ENCODE results near the gene CHCHD1.

DNA sequence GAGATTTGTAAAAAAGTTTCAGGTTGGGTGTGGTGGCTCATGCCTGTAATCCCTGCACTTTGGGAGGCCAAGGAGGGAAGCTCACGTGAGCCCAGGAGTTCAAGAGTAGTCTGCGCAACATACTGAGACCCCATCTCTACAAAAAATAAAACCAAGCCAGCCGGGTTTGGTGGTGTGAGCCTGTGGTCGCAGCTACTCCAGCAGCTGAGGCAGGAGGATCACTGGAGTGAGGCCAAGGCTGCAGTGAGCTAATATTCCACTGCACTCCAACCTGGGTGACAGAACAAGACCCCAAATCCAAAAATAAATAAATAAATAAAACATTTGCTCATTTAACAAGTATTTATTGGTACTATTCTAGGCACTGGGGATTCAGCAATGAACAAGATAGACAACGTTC, 1.5 kb upstream of the CHCHD1 start:
- no peak for TF ChIP-seq POLR2AphosphoS5 (IDR thresholded peaks at IDR 0.05; ENCODE audit: borderline replicate concordance, low read depth, low read length)
- TF ChIP-seq EZH2 (IDR thresholded peaks at IDR 0.05) = no peak
